GM23338 (cell line): Measurements from ENCODE around the gene EPHA3. TPM values are rescaled to one million over a fixed set of nuclear protein-coding genes. Genes with fewer than 3 reads are reported as not detected.

Experiments used
- ATAC-seq: fragments of 200-7000 bp; cut with Tn5 transposase; 3 replicates; pipeline ENCODE4 v1.9.1; 2020
- DNase-seq: peaks from one replicate; pipeline ENCODE4 v3.0.0-alpha.2; 2015; ENCODE audit warnings: low spot score
- H2AFZ ChIP-seq: fragments of 200-600 bp; sonication (generic); 2 replicates; pipeline ENCODE4 v1.8.0; 2016; ENCODE audit warnings: antibody characterized with exemption, mild to moderate bottlenecking, moderate library complexity
- H3F3A ChIP-seq: fragments of 200-600 bp; sonication (generic); replicated peaks from 2 replicates; pipeline ENCODE4 v1.8.0; 2017; ENCODE audit warnings: antibody characterized with exemption, mixed run types, low read depth
- H3K27ac ChIP-seq: fragments of 200-600 bp; sonication (generic); 2 replicates; pipeline ENCODE4 v1.6.1; 2016; ENCODE audit warnings: low read depth
- H3K27me3 ChIP-seq: fragments of 200-600 bp; sonication (generic); 2 replicates; pipeline ENCODE4 v1.8.0; 2016; ENCODE audit warnings: mild to moderate bottlenecking, mixed run types, moderate library complexity; ENCODE audit not compliant: insufficient read depth
- H3K36me3 ChIP-seq: fragments of 200-600 bp; sonication (generic); 2 replicates; pipeline ENCODE4 v1.8.0; 2016; ENCODE audit warnings: mild to moderate bottlenecking; ENCODE audit not compliant: insufficient read depth
- H3K4me1 ChIP-seq: fragments of 200-600 bp; sonication (generic); 2 replicates; pipeline ENCODE4 v1.8.0; 2016; ENCODE audit warnings: mild to moderate bottlenecking, moderate library complexity; ENCODE audit not compliant: insufficient read depth
- H3K4me2 ChIP-seq: fragments of 200-600 bp; sonication (generic); 2 replicates; pipeline ENCODE4 v1.7.1; 2017; ENCODE audit warnings: mixed run types
- H3K4me3 ChIP-seq: fragments of 200-600 bp; sonication (generic); 2 replicates; pipeline ENCODE4 v1.6.1; 2016; ENCODE audit warnings: mixed run types
- H3K79me2 ChIP-seq: fragments of 200-600 bp; sonication (generic); replicated peaks from 2 replicates; pipeline ENCODE4 v1.8.0; 2017; ENCODE audit warnings: mild to moderate bottlenecking; ENCODE audit not compliant: insufficient read depth
- H3K9me2 ChIP-seq: fragments of 200-600 bp; sonication (generic); 2 replicates; pipeline ENCODE4 v1.8.0; 2017; ENCODE audit not compliant: insufficient read depth
- H4K20me1 ChIP-seq: fragments of 200-600 bp; sonication (generic); replicated peaks from 2 replicates; pipeline ENCODE4 v1.8.0; 2017; ENCODE audit warnings: mild to moderate bottlenecking; ENCODE audit not compliant: insufficient read depth
- H3K27ac Mint-ChIP-seq: 2 replicates; pipeline ENCODE4 v1.8.0; 2020; ENCODE audit warnings: inconsistent platforms, mild to moderate bottlenecking, moderate library complexity, mixed read lengths
- H3K27me3 Mint-ChIP-seq: 3 replicates; pipeline ENCODE4 v1.8.0; 2022; ENCODE audit warnings: low read depth, mild to moderate bottlenecking, moderate library complexity, mixed read lengths, inconsistent platforms; ENCODE audit not compliant: insufficient read depth, poor library complexity
- H3K36me3 Mint-ChIP-seq: 3 replicates; pipeline ENCODE4 v1.8.0; 2021; ENCODE audit warnings: low read depth, mild to moderate bottlenecking, inconsistent platforms, moderate library complexity, mixed read lengths
- H3K4me1 Mint-ChIP-seq: 3 replicates; pipeline ENCODE4 v1.8.0; 2020; ENCODE audit warnings: mild to moderate bottlenecking, inconsistent platforms, mixed read lengths
- H3K4me3 Mint-ChIP-seq: 3 replicates; pipeline ENCODE4 v1.8.0; 2021; ENCODE audit warnings: moderate library complexity, mild to moderate bottlenecking, inconsistent platforms, mixed read lengths
- H3K9me3 Mint-ChIP-seq: 3 replicates; pipeline ENCODE4 v1.8.0; 2020; ENCODE audit warnings: moderate library complexity, mild to moderate bottlenecking, inconsistent platforms, mixed read lengths
- CREB1 ChIP-seq: fragments of 250-450 bp; sonication (Bioruptor Pico); IDR thresholded peaks from 2 replicates; pipeline ENCODE4 v1.5.0; 2020; ENCODE audit warnings: low read depth, mild to moderate bottlenecking, moderate library complexity
- EZH2 ChIP-seq: fragments of 200-600 bp; sonication (generic); IDR thresholded peaks from one replicate; pipeline ENCODE4 v1.8.0; 2017; ENCODE audit warnings: antibody characterized with exemption, mild to moderate bottlenecking, low read depth; ENCODE audit not compliant: unreplicated experiment
- JUNB ChIP-seq: IDR thresholded peaks from one replicate; pipeline ENCODE4 v1.6.1; 2016; ENCODE audit warnings: antibody characterized with exemption; ENCODE audit not compliant: unreplicated experiment
- POLR2AphosphoS5 ChIP-seq: IDR thresholded peaks from 2 replicates; pipeline ENCODE4 v1.6.1; 2016; ENCODE audit warnings: antibody characterized with exemption, low read depth
- STAT1 ChIP-seq: IDR thresholded peaks from one replicate; pipeline ENCODE4 v1.6.1; 2016; ENCODE audit warnings: antibody characterized with exemption; ENCODE audit not compliant: unreplicated experiment
- ZNF114 ChIP-seq: fragments of 250-450 bp; sonication (Bioruptor Pico); IDR thresholded peaks from 2 replicates; pipeline ENCODE4 v1.5.0; 2020; ENCODE audit warnings: mild to moderate bottlenecking, moderate library complexity
- ZNF331 ChIP-seq: fragments of 250-450 bp; sonication (Bioruptor Pico); IDR thresholded peaks from 2 replicates; pipeline ENCODE4 v1.5.0; 2020; ENCODE audit warnings: low read depth, mild to moderate bottlenecking, moderate library complexity
- polyA plus RNA-seq: library from polyadenylated mRNA; unstranded; fragments of >200 nt; fragmentation: Nextera tagmentation; extraction: Ambion mirVana; gene quantifications from 2 replicates; pipeline ENCODE4 v1.2.1, GENCODE V29; 2016
- total RNA-seq: library from RNA; depleted of rRNA; stranded (reverse); fragments of >200 nt; shearing (Covaris generic); gene quantifications from 2 replicates; pipeline ENCODE4 v1.2.3, GENCODE V29; 2014
- TF ChIP-seq, protein P1 (sequence below): IDR thresholded peaks from 2 replicates; pipeline ENCODE4 v1.6.1; 2016; ENCODE audit warnings: antibody characterized with exemption
- TF ChIP-seq, protein P2 (sequence below), 2 experiments: fragments of 200-600 bp in 1 of 2; sonication (generic) in 1 of 2; conservative IDR thresholded peaks; 2 replicates each; pipeline versions ENCODE4 v1.5.1 to v1.6.1; 2016 to 2017; ENCODE audit warnings: antibody characterized with exemption in 2 of 2, low read depth in 2 of 2, mild to moderate bottlenecking in 2 of 2, moderate library complexity in 1 of 2
- TF ChIP-seq, protein P3 (sequence below): fragments of 250-450 bp; sonication (Bioruptor Pico); IDR thresholded peaks from 2 replicates; pipeline ENCODE4 v1.5.0; 2020; ENCODE audit warnings: mild to moderate bottlenecking, moderate library complexity

Gene EPHA3
- total and polyA plus RNA-seq, 2 experiments from 2014 or later = 0.05 to 0.21 TPM

DNA sequence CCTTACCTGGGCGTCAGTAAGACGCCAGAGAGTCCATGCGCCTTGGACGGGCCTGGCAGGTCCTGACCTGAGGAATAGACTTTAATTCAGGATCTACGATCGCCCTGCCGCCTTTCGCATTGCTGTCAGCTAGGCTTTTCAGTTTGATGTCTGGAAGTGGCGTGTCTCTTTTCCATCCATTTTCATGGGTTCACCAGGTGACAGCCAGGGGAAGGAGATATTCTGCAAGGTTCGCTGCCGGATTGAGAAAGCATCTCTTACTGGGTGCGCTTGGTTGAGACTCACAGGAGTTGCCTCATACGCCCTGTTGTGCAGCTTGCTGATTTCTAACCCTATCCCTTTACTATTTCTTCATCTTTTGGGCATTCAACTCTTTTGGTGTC lies 7.4 kb downstream of the EPHA3 start:
- H3K27ac Mint-ChIP-seq = no peak overlapping the region
- peak; percentile 67 for ATAC-seq
- DNase-seq = no peak

DNA sequence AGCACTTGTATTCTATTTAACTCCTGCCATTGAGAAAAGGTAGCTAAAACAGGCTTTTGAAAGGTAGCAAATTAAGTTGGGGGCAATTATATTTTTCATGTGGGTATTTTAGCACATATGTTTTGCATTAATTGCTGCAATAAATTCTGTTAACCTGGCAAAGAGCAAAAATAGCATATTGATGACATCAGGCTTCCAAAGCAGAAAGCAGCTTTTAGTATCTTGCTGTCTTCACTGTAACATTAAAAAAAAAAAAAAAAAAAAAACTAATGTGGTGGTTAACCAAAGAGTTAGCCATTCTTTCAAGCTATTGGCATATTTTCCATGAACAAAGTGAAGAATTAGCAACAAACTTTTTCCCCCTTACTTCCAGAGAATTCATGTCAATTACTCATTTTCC lies 9.1 kb downstream of the EPHA3 start:
- peaks cover 9% of the 10 kb centered on the region for H3K27me3 Mint-ChIP-seq
- H3K79me2 ChIP-seq = no peaks in the 10 kb centered on the region
- DNase-seq (no peak), ATAC-seq (no peak)
- H3K4me3 Mint-ChIP-seq = no peak overlapping the region
- H4K20me1 ChIP-seq = no peaks in the 10 kb centered on the region
- H2AFZ ChIP-seq = no peak overlapping the region
- peaks cover 19% of the 10 kb centered on the region for H3K4me1 ChIP-seq
- H3K27me3 ChIP-seq = peaks cover 18% of the 10 kb centered on the region
- no peaks in the 10 kb centered on the region for H3K36me3 ChIP-seq
- H3K4me1 Mint-ChIP-seq = peaks cover 17% of the 10 kb centered on the region; the same call in 2 of the 3 replicates
- H3K4me2 ChIP-seq = no peak overlapping the region
- no peaks in the 10 kb centered on the region for H3F3A ChIP-seq
- no peaks in the 10 kb centered on the region for H3K9me3 Mint-ChIP-seq
- no peak overlapping the region for H3K27ac ChIP-seq
- no peaks in the 10 kb centered on the region for H3K9me2 ChIP-seq
- H3K27ac Mint-ChIP-seq = no peak overlapping the region
- H3K4me3 ChIP-seq = no peak overlapping the region
- no peaks in the 10 kb centered on the region for H3K36me3 Mint-ChIP-seq
- TF ChIP-seq, protein P1, sequence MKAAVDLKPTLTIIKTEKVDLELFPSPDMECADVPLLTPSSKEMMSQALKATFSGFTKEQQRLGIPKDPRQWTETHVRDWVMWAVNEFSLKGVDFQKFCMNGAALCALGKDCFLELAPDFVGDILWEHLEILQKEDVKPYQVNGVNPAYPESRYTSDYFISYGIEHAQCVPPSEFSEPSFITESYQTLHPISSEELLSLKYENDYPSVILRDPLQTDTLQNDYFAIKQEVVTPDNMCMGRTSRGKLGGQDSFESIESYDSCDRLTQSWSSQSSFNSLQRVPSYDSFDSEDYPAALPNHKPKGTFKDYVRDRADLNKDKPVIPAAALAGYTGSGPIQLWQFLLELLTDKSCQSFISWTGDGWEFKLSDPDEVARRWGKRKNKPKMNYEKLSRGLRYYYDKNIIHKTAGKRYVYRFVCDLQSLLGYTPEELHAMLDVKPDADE = no peak
- TF ChIP-seq EZH2 = no peak
- TF ChIP-seq STAT1 = no peak
- TF ChIP-seq CREB1 = no peak
- TF ChIP-seq JUNB = no peak
- TF ChIP-seq ZNF114 (CRISPR knock-in tag) = no peak
- TF ChIP-seq, protein P2, sequence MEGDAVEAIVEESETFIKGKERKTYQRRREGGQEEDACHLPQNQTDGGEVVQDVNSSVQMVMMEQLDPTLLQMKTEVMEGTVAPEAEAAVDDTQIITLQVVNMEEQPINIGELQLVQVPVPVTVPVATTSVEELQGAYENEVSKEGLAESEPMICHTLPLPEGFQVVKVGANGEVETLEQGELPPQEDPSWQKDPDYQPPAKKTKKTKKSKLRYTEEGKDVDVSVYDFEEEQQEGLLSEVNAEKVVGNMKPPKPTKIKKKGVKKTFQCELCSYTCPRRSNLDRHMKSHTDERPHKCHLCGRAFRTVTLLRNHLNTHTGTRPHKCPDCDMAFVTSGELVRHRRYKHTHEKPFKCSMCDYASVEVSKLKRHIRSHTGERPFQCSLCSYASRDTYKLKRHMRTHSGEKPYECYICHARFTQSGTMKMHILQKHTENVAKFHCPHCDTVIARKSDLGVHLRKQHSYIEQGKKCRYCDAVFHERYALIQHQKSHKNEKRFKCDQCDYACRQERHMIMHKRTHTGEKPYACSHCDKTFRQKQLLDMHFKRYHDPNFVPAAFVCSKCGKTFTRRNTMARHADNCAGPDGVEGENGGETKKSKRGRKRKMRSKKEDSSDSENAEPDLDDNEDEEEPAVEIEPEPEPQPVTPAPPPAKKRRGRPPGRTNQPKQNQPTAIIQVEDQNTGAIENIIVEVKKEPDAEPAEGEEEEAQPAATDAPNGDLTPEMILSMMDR (conservative IDR thresholded peaks at IDR 0.05; ENCODE audit: low read depth in 2 of 2) = no peak
- TF ChIP-seq POLR2AphosphoS5 = no peak
- TF ChIP-seq, protein P3, sequence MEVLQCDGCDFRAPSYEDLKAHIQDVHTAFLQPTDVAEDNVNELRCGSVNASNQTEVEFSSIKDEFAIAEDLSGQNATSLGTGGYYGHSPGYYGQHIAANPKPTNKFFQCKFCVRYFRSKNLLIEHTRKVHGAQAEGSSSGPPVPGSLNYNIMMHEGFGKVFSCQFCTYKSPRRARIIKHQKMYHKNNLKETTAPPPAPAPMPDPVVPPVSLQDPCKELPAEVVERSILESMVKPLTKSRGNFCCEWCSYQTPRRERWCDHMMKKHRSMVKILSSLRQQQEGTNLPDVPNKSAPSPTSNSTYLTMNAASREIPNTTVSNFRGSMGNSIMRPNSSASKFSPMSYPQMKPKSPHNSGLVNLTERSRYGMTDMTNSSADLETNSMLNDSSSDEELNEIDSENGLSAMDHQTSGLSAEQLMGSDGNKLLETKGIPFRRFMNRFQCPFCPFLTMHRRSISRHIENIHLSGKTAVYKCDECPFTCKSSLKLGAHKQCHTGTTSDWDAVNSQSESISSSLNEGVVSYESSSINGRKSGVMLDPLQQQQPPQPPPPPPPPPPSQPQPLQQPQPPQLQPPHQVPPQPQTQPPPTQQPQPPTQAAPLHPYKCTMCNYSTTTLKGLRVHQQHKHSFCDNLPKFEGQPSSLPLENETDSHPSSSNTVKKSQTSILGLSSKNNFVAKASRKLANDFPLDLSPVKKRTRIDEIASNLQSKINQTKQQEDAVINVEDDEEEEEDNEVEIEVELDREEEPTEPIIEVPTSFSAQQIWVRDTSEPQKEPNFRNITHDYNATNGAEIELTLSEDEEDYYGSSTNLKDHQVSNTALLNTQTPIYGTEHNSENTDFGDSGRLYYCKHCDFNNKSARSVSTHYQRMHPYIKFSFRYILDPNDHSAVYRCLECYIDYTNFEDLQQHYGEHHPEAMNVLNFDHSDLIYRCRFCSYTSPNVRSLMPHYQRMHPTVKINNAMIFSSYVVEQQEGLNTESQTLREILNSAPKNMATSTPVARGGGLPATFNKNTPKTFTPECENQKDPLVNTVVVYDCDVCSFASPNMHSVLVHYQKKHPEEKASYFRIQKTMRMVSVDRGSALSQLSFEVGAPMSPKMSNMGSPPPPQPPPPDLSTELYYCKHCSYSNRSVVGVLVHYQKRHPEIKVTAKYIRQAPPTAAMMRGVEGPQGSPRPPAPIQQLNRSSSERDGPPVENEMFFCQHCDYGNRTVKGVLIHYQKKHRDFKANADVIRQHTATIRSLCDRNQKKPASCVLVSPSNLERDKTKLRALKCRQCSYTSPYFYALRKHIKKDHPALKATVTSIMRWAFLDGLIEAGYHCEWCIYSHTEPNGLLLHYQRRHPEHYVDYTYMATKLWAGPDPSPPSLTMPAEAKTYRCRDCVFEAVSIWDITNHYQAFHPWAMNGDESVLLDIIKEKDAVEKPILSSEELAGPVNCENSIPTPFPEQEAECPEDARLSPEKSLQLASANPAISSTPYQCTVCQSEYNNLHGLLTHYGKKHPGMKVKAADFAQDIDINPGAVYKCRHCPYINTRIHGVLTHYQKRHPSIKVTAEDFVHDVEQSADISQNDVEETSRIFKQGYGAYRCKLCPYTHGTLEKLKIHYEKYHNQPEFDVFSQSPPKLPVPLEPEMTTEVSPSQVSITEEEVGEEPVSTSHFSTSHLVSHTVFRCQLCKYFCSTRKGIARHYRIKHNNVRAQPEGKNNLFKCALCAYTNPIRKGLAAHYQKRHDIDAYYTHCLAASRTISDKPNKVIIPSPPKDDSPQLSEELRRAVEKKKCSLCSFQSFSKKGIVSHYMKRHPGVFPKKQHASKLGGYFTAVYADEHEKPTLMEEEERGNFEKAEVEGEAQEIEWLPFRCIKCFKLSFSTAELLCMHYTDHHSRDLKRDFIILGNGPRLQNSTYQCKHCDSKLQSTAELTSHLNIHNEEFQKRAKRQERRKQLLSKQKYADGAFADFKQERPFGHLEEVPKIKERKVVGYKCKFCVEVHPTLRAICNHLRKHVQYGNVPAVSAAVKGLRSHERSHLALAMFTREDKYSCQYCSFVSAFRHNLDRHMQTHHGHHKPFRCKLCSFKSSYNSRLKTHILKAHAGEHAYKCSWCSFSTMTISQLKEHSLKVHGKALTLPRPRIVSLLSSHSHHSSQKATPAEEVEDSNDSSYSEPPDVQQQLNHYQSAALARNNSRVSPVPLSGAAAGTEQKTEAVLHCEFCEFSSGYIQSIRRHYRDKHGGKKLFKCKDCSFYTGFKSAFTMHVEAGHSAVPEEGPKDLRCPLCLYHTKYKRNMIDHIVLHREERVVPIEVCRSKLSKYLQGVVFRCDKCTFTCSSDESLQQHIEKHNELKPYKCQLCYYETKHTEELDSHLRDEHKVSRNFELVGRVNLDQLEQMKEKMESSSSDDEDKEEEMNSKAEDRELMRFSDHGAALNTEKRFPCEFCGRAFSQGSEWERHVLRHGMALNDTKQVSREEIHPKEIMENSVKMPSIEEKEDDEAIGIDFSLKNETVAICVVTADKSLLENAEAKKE (CRISPR knock-in tag) = no peak
- no peak for TF ChIP-seq ZNF331

More for the DNA sequence above, 7.4 kb downstream of the EPHA3 start:
- H3K36me3 ChIP-seq = no peaks in the 10 kb centered on the region
- H3F3A ChIP-seq = no peaks in the 10 kb centered on the region
- H3K9me2 ChIP-seq = no peaks in the 10 kb centered on the region
- H3K27me3 ChIP-seq = peaks cover 23% of the 10 kb centered on the region
- peak overlapping the region; percentile 78 for H2AFZ ChIP-seq
- no peaks in the 10 kb centered on the region for H4K20me1 ChIP-seq
- TF ChIP-seq POLR2AphosphoS5 (no peak), STAT1 (no peak), EZH2 (no peak), ZNF331 (no peak)
- TF ChIP-seq, protein P1 = no peak
- H3K79me2 ChIP-seq = no peaks in the 10 kb centered on the region
- Mint-ChIP-seq H3K4me3 (peak overlapping the region; percentile 85), H3K36me3 (no peaks in the 10 kb centered on the region), H3K9me3 (no peaks in the 10 kb centered on the region), H3K27me3 (peaks cover 9% of the 10 kb centered on the region), H3K4me1 (peaks cover 17% of the 10 kb centered on the region; the same call in 2 of the 3 replicates)
- peak overlapping the region; percentile 66 for H3K4me3 ChIP-seq
- peaks cover 19% of the 10 kb centered on the region for H3K4me1 ChIP-seq
- peak overlapping the region; percentile 88 for H3K4me2 ChIP-seq
- no peak overlapping the region for H3K27ac ChIP-seq
